ENCODE results near the gene TRPM1. TPM values are rescaled to one million over a fixed set of nuclear protein-coding genes. Genes with fewer than 3 reads are reported as not detected.

Gene TRPM1
- total and polyA plus RNA-seq, 4 donors: 0.09 TPM; not detected in 3

GRCh38 chr15:31034152-31034551, 67.4 kb downstream of the TRPM1 start:
- H3K4me1 ChIP-seq (ENCODE audit: control insufficient read depth in 5 of 5, insufficient read depth in 5 of 5, low read length in 5 of 5): peaks cover 0 to 7% (median 0%) of the 10 kb centered on the region in 5 donors
- WGBS, 2 donors: 50 to 54% methylated on average over 4 of the region's 4 CpGs
- no peak overlapping the region for H3K27ac ChIP-seq (ENCODE audit: low read depth in 1 of 2, low read length in 1 of 2)
- no peak overlapping the region for H3K9ac ChIP-seq (ENCODE audit: insufficient read depth in 1 of 2, low read length in 2 of 2)
- no peaks in the 10 kb centered on the region for H3K36me3 ChIP-seq (ENCODE audit: control insufficient read depth in 4 of 4, insufficient read depth in 4 of 4, low read length in 4 of 4)
- peaks cover 0 to 3% (median 0%) of the 10 kb centered on the region in 4 donors for H3K9me3 ChIP-seq (ENCODE audit: control insufficient read depth in 4 of 4, insufficient read depth in 3 of 4, low read length in 3 of 4)
- no peak overlapping the region for H3K4me3 ChIP-seq
- no peaks in the 10 kb centered on the region for H3K27me3 ChIP-seq (ENCODE audit: control insufficient read depth in 3 of 3, insufficient read depth in 3 of 3, low read length in 2 of 3)
- no peak for ATAC-seq (ENCODE audit: insufficient read depth, low FRiP score)
- DNase-seq: no peak
- no peak for TF ChIP-seq CTCF (IDR thresholded peaks at IDR 0.05; ENCODE audit: control extremely low read depth, extremely low read depth)

- WGBS, 2 donors: 33 to 59% methylated on average over 5 of the region's 5 CpGs
- no peak overlapping the region for H3K27ac ChIP-seq (ENCODE audit: low read depth in 1 of 2, low read length in 1 of 2)
- H3K9ac ChIP-seq (ENCODE audit: insufficient read depth in 1 of 2, low read length in 2 of 2): no peak overlapping the region
- H3K9me3 ChIP-seq (ENCODE audit: control insufficient read depth in 4 of 4, insufficient read depth in 3 of 4, low read length in 3 of 4): peaks cover 0 to 3% (median 0%) of the 10 kb centered on the region in 4 donors
- no peak overlapping the region for H3K4me3 ChIP-seq
- no peaks in the 10 kb centered on the region for H3K27me3 ChIP-seq (ENCODE audit: control insufficient read depth in 3 of 3, insufficient read depth in 3 of 3, low read length in 2 of 3)
- ATAC-seq (ENCODE audit: insufficient read depth, low FRiP score) (no peak), DNase-seq (no peak)
- no peak for TF ChIP-seq CTCF (IDR thresholded peaks at IDR 0.05; ENCODE audit: control extremely low read depth, extremely low read depth)
- peaks cover 0 to 7% (median 0%) of the 10 kb centered on the region in 5 donors for H3K4me1 ChIP-seq (ENCODE audit: control insufficient read depth in 5 of 5, insufficient read depth in 5 of 5, low read length in 5 of 5)
- no peaks in the 10 kb centered on the region for H3K36me3 ChIP-seq (ENCODE audit: control insufficient read depth in 4 of 4, insufficient read depth in 4 of 4, low read length in 4 of 4)
Measured at GRCh38 chr15:31032961-31033371, 68.6 kb downstream of the TRPM1 start.

GRCh38 chr15:31031471-31032067, 70.0 kb downstream of the TRPM1 start:
- DNase-seq (no peak), ATAC-seq (ENCODE audit: insufficient read depth, low FRiP score) (no peak)
- Histone ChIP-seq H3K27ac (ENCODE audit: low read depth in 1 of 2, low read length in 1 of 2) (peak overlapping the region in 1 of 2 donors; percentile 27), H3K27me3 (ENCODE audit: control insufficient read depth in 3 of 3, insufficient read depth in 3 of 3, low read length in 2 of 3) (no peaks in the 10 kb centered on the region), H3K4me1 (ENCODE audit: control insufficient read depth in 5 of 5, insufficient read depth in 5 of 5, low read length in 5 of 5) (peaks cover 0 to 7% (median 0%) of the 10 kb centered on the region in 5 donors), H3K4me3 (no peak overlapping the region), H3K9me3 (ENCODE audit: control insufficient read depth in 4 of 4, insufficient read depth in 3 of 4, low read length in 3 of 4) (peaks cover 0 to 3% (median 0%) of the 10 kb centered on the region in 4 donors), H3K9ac (ENCODE audit: insufficient read depth in 1 of 2, low read length in 2 of 2) (no peak overlapping the region), H3K36me3 (ENCODE audit: control insufficient read depth in 4 of 4, insufficient read depth in 4 of 4, low read length in 4 of 4) (no peaks in the 10 kb centered on the region)
- 88 to 96% methylated on average over 3 of the region's 3 CpGs for WGBS, 2 donors
- no peak for TF ChIP-seq CTCF (IDR thresholded peaks at IDR 0.05; ENCODE audit: control extremely low read depth, extremely low read depth)

Measured in lung (tissue), 12 donors.